Smooth muscle cell of the brain vasculature (primary cell): Measurements from ENCODE around the gene LMF2.

Experiments used
- DNase-seq: peaks from one replicate; pipeline ENCODE4 v3.0.0-alpha.2; 2012; ENCODE audit warnings: low read depth, low spot score

The LMF2 gene

DNA sequence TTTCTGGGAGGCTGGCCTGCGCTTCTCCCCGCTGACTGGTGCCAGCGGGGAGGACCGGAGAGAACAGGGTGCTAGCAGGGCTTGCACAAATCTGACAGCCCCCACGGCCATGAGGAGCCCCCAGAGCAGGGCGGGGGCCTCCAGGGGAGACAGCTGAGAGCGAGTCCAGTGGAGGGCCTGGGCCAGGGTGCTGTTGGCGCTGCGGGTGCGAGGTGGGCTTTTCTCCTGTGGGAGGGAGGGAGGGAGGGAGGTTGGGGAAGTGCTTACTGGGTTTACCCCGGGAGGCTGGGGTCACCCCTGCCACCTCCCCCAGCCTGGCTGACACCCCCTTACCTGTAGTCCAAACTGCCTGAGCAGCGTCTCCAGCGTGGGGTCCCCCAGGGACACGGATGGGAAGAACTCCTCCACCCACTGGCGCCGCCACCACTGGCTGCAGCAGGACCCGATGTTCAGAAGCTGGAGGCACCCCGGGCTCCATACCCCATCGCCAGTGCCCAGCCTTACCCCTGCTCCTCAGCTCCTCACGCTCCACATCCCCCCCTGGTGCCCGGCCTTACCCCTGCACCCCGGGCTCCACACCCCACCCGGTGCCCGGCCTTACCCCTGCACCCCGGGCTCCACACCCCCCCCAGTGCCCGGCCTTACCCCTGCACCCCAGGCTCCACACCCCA, 3.9 kb downstream of the LMF2 start:
- DNase-seq: no peak

GRCh38 chr22:50502628-50503474, 4.7 kb downstream of the LMF2 start:
- DNase-seq: no peak

DNA sequence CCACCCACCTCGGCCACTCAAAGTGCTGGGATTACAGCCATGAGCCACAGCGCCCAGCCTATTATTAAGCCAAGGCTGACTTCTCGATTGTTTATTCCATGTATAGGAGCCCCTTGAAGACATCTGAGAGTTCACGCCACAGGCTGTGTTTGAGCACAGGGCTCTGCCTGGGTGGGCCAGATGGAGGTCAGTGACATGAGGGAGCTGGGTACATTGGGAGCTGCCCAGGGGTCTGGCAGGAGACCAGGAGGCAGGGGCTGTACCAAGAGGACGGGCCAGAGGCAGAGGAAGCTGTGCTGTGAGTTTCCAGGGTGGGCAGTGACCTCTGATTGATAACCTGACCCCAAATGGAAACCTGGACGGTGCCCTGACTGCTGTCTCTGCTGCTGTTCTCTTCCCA, 5.4 kb downstream of the LMF2 start:
- DNase-seq: no peak

- DNase-seq: no peak
Observed at GRCh38 chr22:50500452-50500851, 7.0 kb downstream of the LMF2 start.

GRCh38 chr22:50498322-50498890, 9.1 kb downstream of the LMF2 start:
- no peak for DNase-seq

DNA sequence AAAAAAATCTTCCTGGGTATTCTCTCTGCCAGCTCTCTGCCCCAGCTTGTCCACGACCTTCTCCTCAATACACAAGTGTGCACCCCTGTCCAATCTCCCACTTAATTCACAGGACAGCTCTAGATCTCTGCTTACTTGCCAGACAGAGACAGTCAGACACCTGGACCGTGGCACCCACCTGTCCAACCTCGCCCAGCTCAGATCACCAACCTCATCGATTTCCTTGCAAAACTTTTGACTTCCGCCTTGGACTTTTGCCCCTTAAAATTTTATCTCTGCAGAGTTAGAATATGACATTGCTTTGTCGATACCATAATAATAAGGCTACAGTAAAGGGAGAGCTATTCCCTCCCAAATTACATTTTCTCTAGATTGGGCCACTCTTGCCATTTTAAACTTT, 10.4 kb downstream of the LMF2 start:
- no peak for DNase-seq

DNA sequence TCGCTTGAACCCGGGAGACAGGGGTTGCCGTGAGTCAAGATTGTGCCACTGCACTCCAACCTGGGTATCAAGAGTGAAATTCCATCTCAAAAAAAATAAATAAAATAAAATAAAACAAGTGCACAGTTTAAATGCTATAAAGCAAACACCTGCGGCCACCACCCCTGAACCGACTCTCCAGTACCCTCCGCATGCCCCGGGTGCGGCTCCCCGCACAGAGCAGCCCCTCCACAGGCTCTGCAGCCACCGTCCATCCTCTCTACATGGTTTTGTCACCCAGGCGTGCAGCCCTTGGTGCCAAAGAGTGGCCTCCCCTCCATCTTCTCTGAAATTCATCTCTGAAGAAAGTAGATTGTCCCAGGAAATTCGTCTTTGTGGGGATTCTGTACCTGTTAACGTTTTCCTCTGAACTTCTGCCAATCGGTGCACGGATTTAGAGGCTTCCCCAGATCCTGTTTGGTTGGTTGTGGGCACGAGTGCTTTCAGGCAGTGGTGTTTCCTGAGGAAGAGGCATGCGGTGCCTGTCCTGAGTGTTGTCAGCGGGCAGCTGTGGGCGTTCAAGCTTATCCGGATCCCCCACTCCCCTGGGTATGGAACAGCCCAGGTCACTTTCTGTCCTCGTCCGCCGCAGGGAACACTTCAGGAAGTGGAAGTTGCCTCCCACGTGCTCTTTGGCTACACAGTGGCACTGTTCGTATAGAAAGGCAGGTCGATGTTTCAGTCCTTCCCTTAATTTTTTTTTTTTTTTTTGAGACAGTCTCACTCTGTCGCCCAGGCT, 16.8 kb downstream of the LMF2 start:
- no peak for DNase-seq

- DNase-seq: no peak
Observed at GRCh38 chr22:50489363-50490243, 17.9 kb downstream of the LMF2 start.

GRCh38 chr22:50488886-50489285, 18.6 kb downstream of the LMF2 start:
- DNase-seq: no peak

DNA sequence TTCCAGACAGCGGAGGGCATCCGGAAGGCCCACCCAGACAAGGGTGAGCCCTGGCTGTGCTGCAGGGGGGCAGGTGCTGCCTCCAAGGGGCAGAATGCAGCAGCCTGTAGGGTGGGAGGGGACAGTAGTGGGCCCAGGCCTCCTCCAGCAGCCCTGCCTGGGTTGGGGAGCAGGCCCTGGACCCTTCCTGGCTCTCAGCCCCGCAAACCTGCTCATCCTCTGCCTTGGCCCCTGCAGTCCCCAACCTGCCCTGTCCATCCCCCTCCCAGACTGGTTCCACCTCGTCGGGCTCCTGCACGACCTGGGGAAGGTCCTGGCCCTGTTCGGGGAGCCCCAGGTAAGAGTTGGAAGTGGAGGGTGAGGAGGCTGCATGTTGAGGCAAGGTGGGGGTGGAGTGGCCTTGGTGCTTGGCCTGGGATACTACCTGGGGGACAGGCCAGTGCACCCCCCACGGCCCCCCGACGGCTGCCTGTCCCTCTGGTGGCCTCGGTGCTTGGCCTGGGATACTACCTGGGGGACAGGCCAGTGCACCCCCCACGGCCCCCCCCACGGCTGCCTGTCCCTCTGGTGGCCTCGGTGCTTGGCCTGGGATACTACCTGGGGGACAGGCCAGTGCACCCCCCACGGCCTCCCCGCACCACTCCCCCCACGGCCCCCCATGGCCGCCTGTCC, 19.4 kb downstream of the LMF2 start:
- DNase-seq: no peak

- no peak for DNase-seq
Observed at GRCh38 chr22:50487290-50488005, 20.1 kb downstream of the LMF2 start.

GRCh38 chr22:50486561-50487289, 20.8 kb downstream of the LMF2 start, which contains the start of gene MIOX:
TSS of gene MIOX (plus strand) at chr22:50486859. CDS start at chr22:50486898, 39 bp downstream.
- no peak for DNase-seq

GRCh38 chr22:50485221-50486131, 22.0 kb downstream of the LMF2 start:
- DNase-seq: no peak

- no peak for DNase-seq
Observed at GRCh38 chr22:50483977-50484853, 23.3 kb downstream of the LMF2 start.

GRCh38 chr22:50483556-50483955, 23.9 kb downstream of the LMF2 start:
- DNase-seq: no peak

GRCh38 chr22:50483106-50483505, 24.4 kb downstream of the LMF2 start:
- DNase-seq: no peak
